Neural cell (in vitro differentiated cells): ENCODE data around the gene RET.

ENCODE experiments used
- CTCF ChIP-seq: fragments of 450-650 bp; IDR thresholded peaks from 2 replicates; pipeline ENCODE4 v1.5.1; 2014; ENCODE audit warnings: antibody characterized with exemption, mild to moderate bottlenecking, moderate library complexity; ENCODE audit not compliant: poor library complexity, severe bottlenecking
- EZH2 ChIP-seq: fragments of 200-600, 300-800 bp; shearing (Covaris generic), sonication (generic); IDR thresholded peaks from 2 replicates; pipeline ENCODE4 v1.6.1; 2014; ENCODE audit warnings: antibody characterized with exemption, low read length, borderline replicate concordance, mild to moderate bottlenecking; ENCODE audit not compliant: insufficient read depth, poor library complexity, severe bottlenecking
- MXI1 ChIP-seq: fragments of 450-650 bp; conservative IDR thresholded peaks from 2 replicates; pipeline ENCODE4 v1.6.1; 2014; ENCODE audit warnings: antibody characterized with exemption, mild to moderate bottlenecking; ENCODE audit not compliant: poor library complexity, severe bottlenecking
- POLR2AphosphoS5 ChIP-seq: IDR thresholded peaks from 2 replicates; pipeline ENCODE4 v1.6.1; 2012
- RAD21 ChIP-seq: fragments of 450-650 bp; conservative IDR thresholded peaks from 2 replicates; pipeline ENCODE4 v1.6.1; 2014; ENCODE audit warnings: antibody characterized with exemption, mild to moderate bottlenecking, moderate library complexity
- TAF1 ChIP-seq: IDR thresholded peaks from 2 replicates; pipeline ENCODE4 v1.6.1; 2012; ENCODE audit warnings: low read depth

- TF ChIP-seq TAF1 (no peak), CTCF (no peak), EZH2 (no peak), POLR2AphosphoS5 (no peak), RAD21 (no peak), MXI1 (no peak)
Observed at GRCh38 chr10:43059336-43059720, 17.5 kb upstream of the RET start.
